GM12891 (cell line): ENCODE data around the gene MAN2C1.

ENCODE experiments used
- POLR2A ChIP-seq: IDR thresholded peaks from 2 replicates; pipeline ENCODE4 v1.6.1; 2011; ENCODE audit warnings: low read depth, low read length, control low read depth
- SPI1 ChIP-seq: IDR thresholded peaks from 2 replicates; pipeline ENCODE4 v1.6.1; 2011; ENCODE audit warnings: low read depth, low read length, control low read depth

- TF ChIP-seq POLR2A (no peak), SPI1 (no peak)
Measured at GRCh38 chr15:75314552-75315290, 53.7 kb downstream of the MAN2C1 start.
